ENCODE measurements around the gene GLRX. TPM values are rescaled to one million over a fixed set of nuclear protein-coding genes. Genes with fewer than 3 reads are reported as not detected.
"Not testable (repeated sequence)": the region's sequence is repeated elsewhere in the genome, so short reads cannot be mapped to it uniquely, and the experiment has no call there.

GLRX gene
- polyA plus RNA-seq, 4 donors, result 56.1 to 69.8 (median 66.8) TPM

GRCh38 chr5:95830226-95830625 is 7.7 kb upstream of the GLRX start:
- DNase-seq (ENCODE audit: low read depth in 4 of 4, low spot score in 3 of 4), result no peak

GRCh38 chr5:95827892-95828246 is 5.3 kb upstream of the GLRX start:
- DNase-seq (ENCODE audit: low read depth in 4 of 4, low spot score in 3 of 4), result no peak

GRCh38 chr5:95826949-95827891 is 4.7 kb upstream of the GLRX start:
- DNase-seq (ENCODE audit: low read depth in 4 of 4, low spot score in 3 of 4), result no peak

GRCh38 chr5:95825495-95825894 is 3.0 kb upstream of the GLRX start:
- DNase-seq (ENCODE audit: low read depth in 4 of 4, low spot score in 3 of 4), result no peak

GRCh38 chr5:95824747-95825146 is 2.2 kb upstream of the GLRX start:
- no peak for DNase-seq (ENCODE audit: low read depth in 4 of 4, low spot score in 3 of 4)

GRCh38 chr5:95823738-95824609 is 1.4 kb upstream of the GLRX start:
- DNase-seq (ENCODE audit: low read depth in 4 of 4, low spot score in 3 of 4), result no peak

- DNase-seq (ENCODE audit: low read depth in 4 of 4, low spot score in 3 of 4), result no peak
Observed at GRCh38 chr5:95823218-95823737, 752 bp upstream of the GLRX start.

GRCh38 chr5:95822043-95822541 is 434 bp downstream of the GLRX start:
- peak in 1 of 4 donors; percentile 54 for DNase-seq (ENCODE audit: low read depth in 4 of 4, low spot score in 3 of 4)

- DNase-seq (ENCODE audit: low read depth in 4 of 4, low spot score in 3 of 4), result no peak
Observed at GRCh38 chr5:95821110-95822021, 1.2 kb downstream of the GLRX start.

GRCh38 chr5:95818181-95819147 is 4.1 kb downstream of the GLRX start:
- DNase-seq (ENCODE audit: low read depth in 4 of 4, low spot score in 3 of 4), result no peak

- no peak for DNase-seq (ENCODE audit: low read depth in 4 of 4, low spot score in 3 of 4)
Observed at GRCh38 chr5:95817430-95817829, 5.1 kb downstream of the GLRX start.

GRCh38 chr5:95816776-95817175 is 5.8 kb downstream of the GLRX start:
- no peak for DNase-seq (ENCODE audit: low read depth in 4 of 4, low spot score in 3 of 4)

- no peak for DNase-seq (ENCODE audit: low read depth in 4 of 4, low spot score in 3 of 4)
Observed at GRCh38 chr5:95816341-95816740, 6.2 kb downstream of the GLRX start.

- no peak for DNase-seq (ENCODE audit: low read depth in 4 of 4, low spot score in 3 of 4)
Observed at GRCh38 chr5:95815155-95815729, 7.3 kb downstream of the GLRX start.

GRCh38 chr5:95813035-95813434 is 9.5 kb downstream of the GLRX start:
- not testable (repeated sequence) for DNase-seq (ENCODE audit: low read depth in 4 of 4, low spot score in 3 of 4)

GRCh38 chr5:95812074-95812471 is 10.5 kb downstream of the GLRX start:
- DNase-seq (ENCODE audit: low read depth in 4 of 4, low spot score in 3 of 4), result no peak

- DNase-seq (ENCODE audit: low read depth in 4 of 4, low spot score in 3 of 4), result not testable (repeated sequence)
Observed at GRCh38 chr5:95811461-95812073, 11.0 kb downstream of the GLRX start.

GRCh38 chr5:95811126-95811423 is 11.5 kb downstream of the GLRX start:
- not testable (repeated sequence) for DNase-seq (ENCODE audit: low read depth in 4 of 4, low spot score in 3 of 4)

Measured in right renal pelvis (tissue), 4 donors.